Measurements from ENCODE around the gene HSFX3.

DNA sequence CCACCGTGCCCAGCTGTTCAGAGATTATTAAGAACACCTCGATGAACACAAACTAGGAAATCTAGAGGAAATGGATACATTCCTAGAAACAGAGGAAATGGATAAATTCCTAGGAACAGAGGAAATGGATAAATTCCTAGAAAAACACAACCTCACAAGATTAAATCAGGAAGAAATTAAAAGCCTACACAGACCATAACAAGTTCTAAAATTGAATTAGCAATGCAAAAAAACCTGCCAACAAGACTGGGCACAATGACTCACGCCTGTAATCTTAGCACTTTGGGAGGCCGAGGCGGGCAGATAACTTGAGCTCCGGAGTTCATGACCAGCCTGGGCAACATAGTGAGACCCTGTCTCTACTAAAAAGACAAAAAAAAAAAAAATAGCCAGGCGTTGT is 31.5 kb downstream of the HSFX3 start:
- no peak for TF ChIP-seq CTCF (IDR thresholded peaks at IDR 0.05; ENCODE audit: control extremely low read depth in 1 of 3, insufficient read depth in 1 of 3, low read depth in 1 of 3, low read length in 3 of 3)
- no peak for TF ChIP-seq EGR1 (IDR thresholded peaks at IDR 0.05; ENCODE audit: borderline replicate concordance, low read depth, low read length)
- no peak for TF ChIP-seq POLR2A (IDR thresholded peaks at IDR 0.05; ENCODE audit: control extremely low read depth in 1 of 2, low read depth in 2 of 2, low read length in 2 of 2)
- no peak for TF ChIP-seq CREB1 (IDR thresholded peaks at IDR 0.05)
- no peak for TF ChIP-seq TCF12 (IDR thresholded peaks at IDR 0.05; ENCODE audit: low read depth, low read length)
- no peak for TF ChIP-seq TEAD4 (IDR thresholded peaks at IDR 0.05; ENCODE audit: low read depth, low read length)
- no peak for TF ChIP-seq EZH2 (IDR thresholded peaks at IDR 0.05; ENCODE audit: low read depth, low read length, severe bottlenecking)
